GM23338 (cell line): Measurements from ENCODE around the gene DCTN1.

Experiments
- POLR2AphosphoS5 ChIP-seq: IDR thresholded peaks from 2 replicates; pipeline ENCODE4 v1.6.1; 2016; ENCODE audit warnings: antibody characterized with exemption, low read depth
- TF ChIP-seq, protein P1 (sequence below), 2 experiments: fragments of 200-600 bp in 1 of 2; sonication (generic) in 1 of 2; conservative IDR thresholded peaks; 2 replicates each; pipeline versions ENCODE4 v1.5.1 to v1.6.1; 2016 to 2017; ENCODE audit warnings: antibody characterized with exemption in 2 of 2, low read depth in 2 of 2, mild to moderate bottlenecking in 2 of 2, moderate library complexity in 1 of 2

- TF ChIP-seq, protein P1, sequence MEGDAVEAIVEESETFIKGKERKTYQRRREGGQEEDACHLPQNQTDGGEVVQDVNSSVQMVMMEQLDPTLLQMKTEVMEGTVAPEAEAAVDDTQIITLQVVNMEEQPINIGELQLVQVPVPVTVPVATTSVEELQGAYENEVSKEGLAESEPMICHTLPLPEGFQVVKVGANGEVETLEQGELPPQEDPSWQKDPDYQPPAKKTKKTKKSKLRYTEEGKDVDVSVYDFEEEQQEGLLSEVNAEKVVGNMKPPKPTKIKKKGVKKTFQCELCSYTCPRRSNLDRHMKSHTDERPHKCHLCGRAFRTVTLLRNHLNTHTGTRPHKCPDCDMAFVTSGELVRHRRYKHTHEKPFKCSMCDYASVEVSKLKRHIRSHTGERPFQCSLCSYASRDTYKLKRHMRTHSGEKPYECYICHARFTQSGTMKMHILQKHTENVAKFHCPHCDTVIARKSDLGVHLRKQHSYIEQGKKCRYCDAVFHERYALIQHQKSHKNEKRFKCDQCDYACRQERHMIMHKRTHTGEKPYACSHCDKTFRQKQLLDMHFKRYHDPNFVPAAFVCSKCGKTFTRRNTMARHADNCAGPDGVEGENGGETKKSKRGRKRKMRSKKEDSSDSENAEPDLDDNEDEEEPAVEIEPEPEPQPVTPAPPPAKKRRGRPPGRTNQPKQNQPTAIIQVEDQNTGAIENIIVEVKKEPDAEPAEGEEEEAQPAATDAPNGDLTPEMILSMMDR (conservative IDR thresholded peaks at IDR 0.05; ENCODE audit: low read depth in 2 of 2), result no peak
- TF ChIP-seq POLR2AphosphoS5, result no peak
Observed at GRCh38 chr2:74384051-74384450, 3.9 kb upstream of the DCTN1 start.
